ENCODE data around the gene FABP3.

- TF ChIP-seq POLR2A (IDR thresholded peaks at IDR 0.05), result no peak
- no peak for TF ChIP-seq CTCF (IDR thresholded peaks at IDR 0.05)
Measured at GRCh38 chr1:31356427-31356826, 16.4 kb downstream of the FABP3 start.
